IMR-90 (cell line): Measurements from ENCODE around the gene GSE1. TPM values are rescaled to one million over a fixed set of nuclear protein-coding genes. Genes with fewer than 3 reads are reported as not detected.
A peak's percentile ranks its signal among the peaks of the same experiment; 100 is the strongest.

Experiments used
- ATAC-seq: fragments of 200-7000 bp; cut with Tn5 transposase; 2 replicates; pipeline ENCODE4 v1.9.1; 2020; ENCODE audit warnings: low read depth, mild to moderate bottlenecking, moderate library complexity
- BruUV-seq: library from RNA; stranded (reverse); fragments of 400-500 nt; replicated peaks from 2 replicates; lab custom pipeline; 2021; lab: Mats Ljungman, UMichigan
- CTCF ChIA-PET: fragments of 300-600 bp; formaldehyde crosslinking; extraction: SDS; loops from one replicate; lab custom pipeline; 2021; ENCODE audit warnings: antibody characterized with exemption; lab: Yijun Ruan, JAX
- POLR2A ChIA-PET: fragments of 300-600 bp; sonication (Branson Sonifier 250); formaldehyde crosslinking; loops from one replicate; lab custom pipeline; 2022; ENCODE audit warnings: antibody characterized with exemption; ENCODE audit not compliant: unreplicated experiment; lab: Charles Lee
- DNase-seq: peaks from one replicate; pipeline ENCODE4 v3.0.0; 2013
- H2AFZ ChIP-seq: replicated peaks from 2 replicates; pipeline ENCODE3; 2013; ENCODE audit warnings: low read length, mild to moderate bottlenecking; ENCODE audit not compliant: poor library complexity
- H2AK5ac ChIP-seq: 2 replicates; pipeline ENCODE4 v1.6.1; 2013; ENCODE audit warnings: low read depth, low read length, inconsistent platforms
- H2AK9ac ChIP-seq: replicated peaks from 2 replicates; pipeline ENCODE3; 2013; ENCODE audit warnings: mild to moderate bottlenecking, low read depth, low read length, moderate library complexity; ENCODE audit not compliant: poor library complexity
- H2BK120ac ChIP-seq: 2 replicates; pipeline ENCODE4 v1.6.1; 2013; ENCODE audit warnings: low read depth, low read length, inconsistent platforms
- H2BK15ac ChIP-seq: 3 replicates; pipeline ENCODE4 v1.6.1; 2013; ENCODE audit warnings: low read depth, low read length, inconsistent platforms
- H2BK20ac ChIP-seq: 2 replicates; pipeline ENCODE4 v1.6.1; 2013; ENCODE audit warnings: low read depth, mild to moderate bottlenecking, inconsistent platforms, low read length, moderate library complexity
- H2BK5ac ChIP-seq: 2 replicates; pipeline ENCODE4 v1.6.1; 2013; ENCODE audit warnings: mild to moderate bottlenecking, low read depth, low read length, inconsistent platforms; ENCODE audit not compliant: poor library complexity, severe bottlenecking
- H3K14ac ChIP-seq: replicated peaks from 2 replicates; pipeline ENCODE4 v1.6.1; 2013; ENCODE audit warnings: low read depth, low read length, inconsistent platforms
- H3K18ac ChIP-seq: 2 replicates; pipeline ENCODE4 v1.6.1; 2013; ENCODE audit warnings: low read depth, low read length, control low read depth
- H3K23ac ChIP-seq: 2 replicates; pipeline ENCODE4 v1.6.1; 2013; ENCODE audit warnings: low read depth, low read length, inconsistent platforms
- H3K27ac ChIP-seq: 2 replicates; pipeline ENCODE4 v1.5.1; 2013; ENCODE audit warnings: mild to moderate bottlenecking, control low read depth, low read length; ENCODE audit not compliant: insufficient read depth
- H3K27me3 ChIP-seq: 2 replicates; pipeline ENCODE4 v1.6.1; 2013; ENCODE audit warnings: low read length; ENCODE audit not compliant: control insufficient read depth, insufficient read depth
- H3K36me3 ChIP-seq: 2 replicates; pipeline ENCODE4 v1.6.1; 2013; ENCODE audit warnings: low read length, mixed read lengths; ENCODE audit not compliant: control insufficient read depth, insufficient read depth
- H3K4ac ChIP-seq: 2 replicates; pipeline ENCODE4 v1.6.1; 2013; ENCODE audit warnings: low read depth, low read length, inconsistent platforms
- H3K4me1 ChIP-seq: 2 replicates; pipeline ENCODE4 v1.6.1; 2013; ENCODE audit warnings: low read length, mixed read lengths; ENCODE audit not compliant: control insufficient read depth, insufficient read depth
- H3K4me2 ChIP-seq: 2 replicates; pipeline ENCODE4 v1.6.1; 2013; ENCODE audit warnings: low read depth, mild to moderate bottlenecking, control low read depth, low read length, moderate library complexity
- H3K4me3 ChIP-seq: 2 replicates; pipeline ENCODE4 v1.5.1; 2013; ENCODE audit warnings: low read depth, mild to moderate bottlenecking, control low read depth, low read length, moderate library complexity; ENCODE audit not compliant: insufficient read depth
- H3K56ac ChIP-seq: 2 replicates; pipeline ENCODE4 v1.6.1; 2013; ENCODE audit warnings: low read length, inconsistent platforms; ENCODE audit not compliant: insufficient read depth; ENCODE audit errors: extremely low read depth
- H3K79me1 ChIP-seq, 2 experiments: 2 replicates each; pipeline ENCODE4 v1.6.1; 2013; ENCODE audit warnings: low read length in 2 of 2, inconsistent platforms in 1 of 2, low read depth in 1 of 2
- H3K9ac ChIP-seq: 2 replicates; pipeline ENCODE4 v1.6.1; 2013; ENCODE audit warnings: low read depth, low read length, control low read depth
- H3K9me1 ChIP-seq: 2 replicates; pipeline ENCODE4 v1.6.1; 2013; ENCODE audit warnings: low read length, inconsistent platforms; ENCODE audit not compliant: insufficient read depth
- H3K9me3 ChIP-seq: 2 replicates; pipeline ENCODE4 v1.6.1; 2013; ENCODE audit warnings: low read length; ENCODE audit not compliant: control insufficient read depth, insufficient read depth
- H4K20me1 ChIP-seq: 2 replicates; pipeline ENCODE4 v1.6.1; 2013; ENCODE audit warnings: low read length, inconsistent platforms; ENCODE audit not compliant: insufficient read depth
- H4K5ac ChIP-seq: 2 replicates; pipeline ENCODE4 v1.6.1; 2013; ENCODE audit warnings: mild to moderate bottlenecking, low read depth, low read length, control low read depth
- H4K8ac ChIP-seq, 2 experiments: 2 replicates each; pipeline ENCODE4 v1.6.1; 2013; ENCODE audit warnings: low read depth in 2 of 2, low read length in 2 of 2, control low read depth in 1 of 2, inconsistent platforms in 1 of 2
- H4K91ac ChIP-seq: 2 replicates; pipeline ENCODE4 v1.6.1; 2013; ENCODE audit warnings: low read depth, low read length, inconsistent platforms; ENCODE audit not compliant: insufficient read depth
- BHLHE40 ChIP-seq: fragments of 150-350 bp; IDR thresholded peaks from 2 replicates; pipeline ENCODE4 v1.6.1; 2016; ENCODE audit warnings: mild to moderate bottlenecking, low read depth, low read length
- CHD1 ChIP-seq: IDR thresholded peaks from 2 replicates; pipeline ENCODE4 v1.6.1; 2012; ENCODE audit warnings: low read depth, low read length, improper control_type of control experiment
- CTCF ChIP-seq: conservative IDR thresholded peaks from 2 replicates; pipeline ENCODE4 v1.5.1; 2012; ENCODE audit warnings: mild to moderate bottlenecking, low read depth, low read length, improper control_type of control experiment
- ELK1 ChIP-seq: fragments of 150-350 bp; IDR thresholded peaks from 2 replicates; pipeline ENCODE4 v1.6.1; 2016; ENCODE audit warnings: low read depth, mild to moderate bottlenecking, low read length, moderate library complexity, borderline replicate concordance
- FOS ChIP-seq: fragments of 150-350 bp; IDR thresholded peaks from 2 replicates; pipeline ENCODE4 v1.6.1; 2016; ENCODE audit warnings: low read depth, low read length
- MAFK ChIP-seq: IDR thresholded peaks from 2 replicates; pipeline ENCODE4 v1.6.1; 2012; ENCODE audit warnings: low read depth, low read length, improper control_type of control experiment
- MAZ ChIP-seq: IDR thresholded peaks from 2 replicates; pipeline ENCODE4 v1.6.1; 2012; ENCODE audit warnings: low read depth, mild to moderate bottlenecking, low read length, improper control_type of control experiment, moderate library complexity, borderline replicate concordance
- MXI1 ChIP-seq: IDR thresholded peaks from 2 replicates; pipeline ENCODE4 v1.6.1; 2012; ENCODE audit warnings: low read depth, mild to moderate bottlenecking, low read length, moderate library complexity, borderline replicate concordance
- NFE2L2 ChIP-seq: fragments of 150-350 bp; IDR thresholded peaks from 2 replicates; pipeline ENCODE4 v1.6.1; 2016; ENCODE audit warnings: low read depth, mild to moderate bottlenecking, low read length
- POLR2A ChIP-seq: IDR thresholded peaks from 2 replicates; pipeline ENCODE4 v1.6.1; 2012; ENCODE audit warnings: mild to moderate bottlenecking, low read depth, low read length
- RAD21 ChIP-seq: IDR thresholded peaks from 2 replicates; pipeline ENCODE4 v1.6.1; 2012; ENCODE audit warnings: low read length, improper control_type of control experiment
- RCOR1 ChIP-seq: IDR thresholded peaks from 2 replicates; pipeline ENCODE4 v1.6.1; 2012; ENCODE audit warnings: mild to moderate bottlenecking, low read length, improper control_type of control experiment; ENCODE audit not compliant: insufficient replicate concordance
- RFX5 ChIP-seq: IDR thresholded peaks from 2 replicates; pipeline ENCODE4 v1.8.0; 2012; ENCODE audit warnings: low read depth, mild to moderate bottlenecking, low read length, moderate library complexity
- SMC3 ChIP-seq: fragments of 150-350 bp; IDR thresholded peaks from 2 replicates; pipeline ENCODE4 v1.6.1; 2016; ENCODE audit warnings: low read depth, mild to moderate bottlenecking, antibody characterized with exemption, low read length, moderate library complexity
- USF2 ChIP-seq: fragments of 150-350 bp; IDR thresholded peaks from 2 replicates; pipeline ENCODE4 v1.6.1; 2017; ENCODE audit warnings: mild to moderate bottlenecking, antibody characterized with exemption, low read length, low read depth
- WGBS, 2 experiments: methylation state at CpG; one replicate each; pipeline versions ENCODE4 v1.1.5 to v1.1.7; 2013; ENCODE audit warnings: missing lambda C conversion rate in 2 of 2; ENCODE audit not compliant: insufficient read length in 1 of 2; ENCODE audit errors: extremely low coverage in 2 of 2; 5-methylcytosine and 5-hydroxymethylcytosine counted together
- dilution Hi-C: fragments of 300-500 bp; cut with HindIII; formaldehyde crosslinking; loops from one replicate; pipeline ENCODE4 v1.14.3; 2018; ENCODE audit warnings: low sequenced_read_pairs; ENCODE audit not compliant: unreplicated experiment
- in situ Hi-C: fragments of 300-500 bp; cut with MboI; formaldehyde crosslinking; loops from 3 replicates; pipeline ENCODE4 v1.14.3; 2019; ENCODE audit warnings: low sequenced_read_pairs, inconsistent platforms, mixed read lengths
- intact Hi-C: fragments of 100-400 bp; cut with micrococcal nuclease; formaldehyde crosslinking; loops from 2 replicates; pipeline ENCODE4 v1.10.0; 2022
- polyA plus RNA-seq, 3 experiments: library from polyadenylated mRNA; depleted of rRNA; stranded (reverse); fragments of >200 nt; gene quantifications; 2 replicates each; pipeline ENCODE4 v1.2.3, GENCODE V29; 2012; ENCODE audit warnings: low replicate concordance in 1 of 3
- total RNA-seq: library from RNA; depleted of rRNA; stranded (reverse); fragments of >200 nt; gene quantifications from 2 replicates; pipeline ENCODE4 v1.2.3, GENCODE V29; 2012

Gene GSE1
- total and polyA plus RNA-seq, 2 of the 4 experiments (the other 2 are of a cell fraction) = 14.9 to 25.5 TPM

GRCh38 chr16:85598141-85598540 lies 15.0 kb upstream of the GSE1 start:
- POLR2A ChIA-PET = no interaction called here
- no peak overlapping the region for H4K5ac ChIP-seq
- in situ Hi-C loops (no loop called here), intact Hi-C loops (no loop called here), dilution Hi-C loops (no loop called here)
- peaks cover 16 to 53% of the 10 kb centered on the region in 2 experiments; a peak in 3 of 4 replicates for H3K79me1 ChIP-seq
- H3K14ac ChIP-seq = no peak overlapping the region
- H3K4me3 ChIP-seq = no peak overlapping the region
- H3K9me3 ChIP-seq = no peaks in the 10 kb centered on the region
- no peak overlapping the region for H4K91ac ChIP-seq
- H3K4me2 ChIP-seq = no peak overlapping the region
- H3K36me3 ChIP-seq = no peaks in the 10 kb centered on the region
- no peak overlapping the region for H3K9ac ChIP-seq
- H3K4me1 ChIP-seq = peaks cover 7% of the 10 kb centered on the region; the same call in 1 of the 2 replicates
- H3K56ac ChIP-seq = no peak overlapping the region
- no peak overlapping the region for H2BK15ac ChIP-seq
- no peak overlapping the region for H4K8ac ChIP-seq
- no peaks in the 10 kb centered on the region for H3K27me3 ChIP-seq
- H2BK5ac ChIP-seq = no peak overlapping the region
- no TSS peak for BruUV-seq
- H2AK9ac ChIP-seq = no peak overlapping the region
- 0 out of 2 replicates have a peak overlapping the region, but pooled peaks have one; percentile 23 for H2BK120ac ChIP-seq
- H3K18ac ChIP-seq = no peak overlapping the region
- H4K20me1 ChIP-seq = peaks cover 89% of the 10 kb centered on the region
- H2AFZ ChIP-seq = no peak overlapping the region
- 72% methylated on average over 3 of the region's 8 CpGs; no CpG with 5 or more reads in 1 of the 2 experiments for WGBS, 2 experiments
- no peak overlapping the region for H3K4ac ChIP-seq
- no peak overlapping the region for H2AK5ac ChIP-seq
- CTCF ChIA-PET = no interaction called here
- H2BK20ac ChIP-seq = 0 out of 2 replicates have a peak overlapping the region, but pooled peaks have one; percentile 4
- no peak for TF ChIP-seq RFX5
- no peak for TF ChIP-seq RCOR1
- no peak for TF ChIP-seq MXI1
- TF ChIP-seq SMC3 = no peak
- no peak for TF ChIP-seq NFE2L2
- TF ChIP-seq CHD1 = no peak
- TF ChIP-seq FOS = no peak
- TF ChIP-seq RAD21 = no peak
- no peak for TF ChIP-seq CTCF
- no peak for TF ChIP-seq ELK1
- TF ChIP-seq MAFK = no peak
- TF ChIP-seq POLR2A = no peak
- TF ChIP-seq MAZ = no peak
- no peak for TF ChIP-seq USF2
- TF ChIP-seq BHLHE40 = no peak
- H3K27ac ChIP-seq = no peak overlapping the region
- ATAC-seq (no peak), DNase-seq (no peak)
- peaks cover 12% of the 10 kb centered on the region for H3K9me1 ChIP-seq
- H3K23ac ChIP-seq = no peak overlapping the region
